Muscle of leg (tissue), 11 donors: ENCODE measurements around the gene ABCA4. TPM values are rescaled to one million over a fixed set of nuclear protein-coding genes. Genes with fewer than 3 reads are reported as not detected.

Experiments
- DNase-seq: peaks from one replicate; pipeline ENCODE4 v3.0.0; 2013
- H3K27ac ChIP-seq: one replicate; pipeline ENCODE4 v1.5.1; 2013; ENCODE audit warnings: mild to moderate bottlenecking, low read length, control low read depth
- H3K27me3 ChIP-seq: one replicate; pipeline ENCODE4 v1.6.1; 2013; ENCODE audit warnings: low read length; ENCODE audit not compliant: control insufficient read depth, insufficient read depth
- H3K36me3 ChIP-seq: one replicate; pipeline ENCODE4 v1.6.1; 2013; ENCODE audit warnings: low read length; ENCODE audit not compliant: control insufficient read depth, insufficient read depth
- H3K4me1 ChIP-seq: one replicate; pipeline ENCODE4 v1.6.1; 2013; ENCODE audit warnings: low read length; ENCODE audit not compliant: control insufficient read depth, insufficient read depth
- H3K4me3 ChIP-seq: one replicate; pipeline ENCODE4 v1.5.1; 2013; ENCODE audit warnings: low read length, control low read depth
- H3K9me3 ChIP-seq: replicated peaks from 2 replicates; pipeline ENCODE4 v1.6.1; 2013; ENCODE audit warnings: low read depth, low read length; ENCODE audit not compliant: control insufficient read depth
- WGBS: methylation state at CpG from one replicate; pipeline ENCODE4 v1.1.5; 2013; ENCODE audit warnings: missing lambda C conversion rate; ENCODE audit not compliant: insufficient coverage; 5-methylcytosine and 5-hydroxymethylcytosine counted together
- polyA plus RNA-seq, 8 donors: library from polyadenylated mRNA; unstranded; fragments of 120-200 nt; gene quantifications; one replicate each; pipeline versions ENCODE4 v1.2.1 to v1.2.3, GENCODE V29; 2013; ENCODE audit warnings: inconsistent platforms in 1 of 8, low replicate concordance in 1 of 8; ENCODE audit not compliant: insufficient read length in 8 of 8, insufficient read depth in 1 of 8
- total RNA-seq: library from RNA; stranded (reverse); fragments of 120-200 nt; gene quantifications from one replicate; pipeline ENCODE4 v1.2.4, GENCODE V29; 2013

ABCA4 gene
- total and polyA plus RNA-seq, 9 donors = 0.19 to 1.1 (median 0.49) TPM

DNA sequence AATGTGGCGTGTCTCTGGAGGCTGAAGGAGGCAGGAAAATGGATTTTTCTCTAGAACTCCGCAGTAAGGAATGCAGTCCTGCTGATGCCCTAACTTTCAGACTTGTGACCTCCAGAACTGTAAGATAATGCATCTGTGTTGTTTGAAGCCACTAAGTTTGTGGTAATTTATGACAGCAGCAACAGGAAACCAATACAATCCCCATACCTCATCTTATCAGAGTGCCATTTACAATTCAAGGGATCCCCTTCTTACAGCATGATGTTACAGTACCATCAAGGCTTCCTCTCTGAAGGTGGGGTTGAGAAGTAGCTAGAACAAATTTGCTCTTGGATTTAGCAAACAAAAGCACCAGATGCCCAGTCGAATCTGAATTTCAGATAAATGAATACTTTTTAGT, 21.6 kb downstream of the ABCA4 start:
- H3K4me1 ChIP-seq = peaks cover 41% of the 10 kb centered on the region
- no peaks in the 10 kb centered on the region for H3K36me3 ChIP-seq
- 90% methylated on average over 1 of the region's 3 CpGs for WGBS
- no peak overlapping the region for H3K4me3 ChIP-seq
- H3K27ac ChIP-seq = no peak overlapping the region
- peaks cover 4% of the 10 kb centered on the region for H3K27me3 ChIP-seq
- no peaks in the 10 kb centered on the region for H3K9me3 ChIP-seq
- no peak for DNase-seq

DNA sequence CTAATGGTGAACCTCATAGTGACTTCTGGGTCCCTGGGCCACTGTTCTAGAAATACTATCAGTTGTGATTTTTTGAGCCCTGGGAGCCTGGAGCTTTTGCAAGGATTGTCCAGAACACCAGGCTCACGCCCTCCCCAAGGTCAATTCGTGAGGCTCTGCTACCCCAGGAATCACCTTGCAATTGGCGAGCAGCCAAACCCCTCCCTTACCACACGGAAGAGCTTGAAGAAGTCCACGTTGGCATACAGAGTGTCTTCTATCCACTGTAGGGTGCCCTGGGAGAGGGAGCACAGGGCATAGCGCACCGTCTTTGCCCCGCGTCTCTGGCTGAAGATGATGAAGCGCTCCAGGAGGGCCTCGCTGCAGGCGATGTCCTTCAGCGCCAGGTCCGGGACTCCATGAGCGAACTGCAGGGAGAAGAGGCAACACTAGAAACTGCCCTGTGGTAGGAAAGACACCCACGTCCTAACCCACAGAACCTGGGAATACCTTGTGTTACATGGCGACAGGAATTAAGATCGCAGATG, 22.3 kb downstream of the ABCA4 start:
- no peaks in the 10 kb centered on the region for H3K36me3 ChIP-seq
- H3K27me3 ChIP-seq = peaks cover 2% of the 10 kb centered on the region
- no peaks in the 10 kb centered on the region for H3K9me3 ChIP-seq
- H3K27ac ChIP-seq = no peak overlapping the region
- no peak overlapping the region for H3K4me3 ChIP-seq
- peaks cover 47% of the 10 kb centered on the region for H3K4me1 ChIP-seq
- no peak for DNase-seq
- 90% methylated on average over 11 of the region's 18 CpGs for WGBS

GRCh38 chr1:94096797-94097549, 24.0 kb downstream of the ABCA4 start:
- 31% methylated on average over 8 of the region's 10 CpGs for WGBS
- Histone ChIP-seq H3K27me3 (no peaks in the 10 kb centered on the region), H3K4me3 (no peak overlapping the region), H3K36me3 (no peaks in the 10 kb centered on the region), H3K27ac (peak overlapping the region; percentile 98), H3K9me3 (no peaks in the 10 kb centered on the region), H3K4me1 (peaks cover 61% of the 10 kb centered on the region)
- DNase-seq = peak; percentile 90

DNA sequence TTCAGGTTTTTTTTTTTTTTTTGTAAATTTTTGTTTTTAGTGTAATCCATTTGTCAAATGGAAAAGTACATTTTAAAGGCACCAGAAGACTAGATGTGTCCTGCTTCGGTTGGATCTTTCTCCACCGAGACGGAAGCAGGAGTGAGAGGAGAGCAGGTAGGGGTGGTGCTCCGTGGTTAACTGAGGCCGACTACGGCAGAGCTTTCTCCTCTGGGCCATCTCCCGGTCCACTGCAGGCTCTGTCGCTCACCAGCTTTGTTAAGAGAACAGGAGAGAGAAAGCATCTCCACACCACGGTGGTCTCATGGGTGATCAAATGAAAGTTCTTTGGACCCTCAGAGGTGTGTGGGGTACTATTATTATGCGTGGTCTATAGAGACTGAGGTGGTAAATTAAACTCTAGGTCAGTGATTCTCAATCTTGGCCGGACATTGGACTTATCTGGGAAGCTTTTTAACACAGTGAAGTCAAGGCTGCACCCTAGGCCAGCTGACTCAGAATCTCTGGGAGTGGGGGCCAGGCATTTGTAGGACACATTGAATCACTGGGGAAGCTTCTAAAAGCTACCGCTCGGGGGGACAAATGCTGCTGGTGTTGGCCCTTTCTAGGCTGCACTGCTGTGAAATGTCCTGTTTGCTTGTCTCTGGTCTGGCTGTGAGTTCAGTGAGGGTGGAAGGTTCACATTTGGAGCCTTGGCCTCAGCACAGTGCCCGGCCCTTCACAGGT, 25.0 kb downstream of the ABCA4 start:
- no peaks in the 10 kb centered on the region for H3K27me3 ChIP-seq
- H3K4me1 ChIP-seq = peaks cover 60% of the 10 kb centered on the region
- peak overlapping the region; percentile 98 for H3K27ac ChIP-seq
- H3K9me3 ChIP-seq = no peaks in the 10 kb centered on the region
- no peak overlapping the region for H3K4me3 ChIP-seq
- DNase-seq = peak; percentile 75
- H3K36me3 ChIP-seq = no peaks in the 10 kb centered on the region
- WGBS = 38% methylated on average over 8 of the region's 14 CpGs

DNA sequence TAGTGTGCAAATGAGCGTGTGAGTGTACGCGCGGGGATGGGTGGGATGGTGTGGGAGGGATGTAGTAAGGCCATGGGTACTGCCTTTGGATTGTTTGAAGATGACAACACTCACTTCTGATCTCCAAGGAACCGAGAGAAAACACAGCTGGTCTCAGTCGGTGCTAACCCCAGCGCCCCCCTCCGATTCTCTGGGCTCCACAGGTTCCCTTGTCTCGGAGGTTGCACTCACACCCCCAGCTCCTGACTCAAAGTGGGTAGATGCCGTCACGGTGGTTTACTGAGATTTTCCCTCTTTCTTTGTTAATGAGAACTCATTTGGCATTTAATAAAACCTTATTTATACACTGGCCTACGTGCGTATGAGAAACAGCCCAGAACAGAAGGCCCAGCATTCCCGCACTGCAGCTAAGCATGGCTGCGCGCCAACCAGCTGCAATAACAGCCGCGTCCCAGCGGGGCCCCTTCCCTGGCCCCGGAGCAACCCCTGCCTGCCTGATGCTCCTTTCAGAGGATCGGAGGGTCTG, 25.8 kb downstream of the ABCA4 start:
- Histone ChIP-seq H3K9me3 (no peaks in the 10 kb centered on the region), H3K36me3 (no peaks in the 10 kb centered on the region), H3K27ac (peak overlapping the region; percentile 98), H3K27me3 (no peaks in the 10 kb centered on the region), H3K4me3 (peak overlapping the region; percentile 8), H3K4me1 (peaks cover 63% of the 10 kb centered on the region)
- peak; percentile 96 for DNase-seq
- 29% methylated on average over 14 of the region's 21 CpGs for WGBS

GRCh38 chr1:94094469-94095111, 26.4 kb downstream of the ABCA4 start:
- H3K9me3 ChIP-seq = no peaks in the 10 kb centered on the region
- peaks cover 63% of the 10 kb centered on the region for H3K4me1 ChIP-seq
- H3K27ac ChIP-seq = peak overlapping the region; percentile 98
- H3K36me3 ChIP-seq = no peaks in the 10 kb centered on the region
- 65% methylated on average over 2 of the region's 14 CpGs for whole genome bisulfite sequencing
- H3K27me3 ChIP-seq = no peaks in the 10 kb centered on the region
- DNase-seq = peak; percentile 86
- peak overlapping the region; percentile 8 for H3K4me3 ChIP-seq

- Histone ChIP-seq H3K4me1 (peaks cover 63% of the 10 kb centered on the region), H3K27ac (peak overlapping the region; percentile 98), H3K9me3 (no peaks in the 10 kb centered on the region), H3K4me3 (no peak overlapping the region), H3K27me3 (no peaks in the 10 kb centered on the region), H3K36me3 (no peaks in the 10 kb centered on the region)
- 73% methylated on average over 3 of the region's 6 CpGs for WGBS
- no peak for DNase-seq
Measured at GRCh38 chr1:94093996-94094395, 27.0 kb downstream of the ABCA4 start.

GRCh38 chr1:94093396-94093795, 27.6 kb downstream of the ABCA4 start:
- Histone ChIP-seq H3K4me3 (no peak overlapping the region), H3K27me3 (no peaks in the 10 kb centered on the region), H3K36me3 (no peaks in the 10 kb centered on the region), H3K27ac (peak overlapping the region; percentile 98), H3K9me3 (no peaks in the 10 kb centered on the region), H3K4me1 (peaks cover 59% of the 10 kb centered on the region)
- WGBS = 71% methylated on average over 3 of the region's 4 CpGs
- no peak for DNase-seq

DNA sequence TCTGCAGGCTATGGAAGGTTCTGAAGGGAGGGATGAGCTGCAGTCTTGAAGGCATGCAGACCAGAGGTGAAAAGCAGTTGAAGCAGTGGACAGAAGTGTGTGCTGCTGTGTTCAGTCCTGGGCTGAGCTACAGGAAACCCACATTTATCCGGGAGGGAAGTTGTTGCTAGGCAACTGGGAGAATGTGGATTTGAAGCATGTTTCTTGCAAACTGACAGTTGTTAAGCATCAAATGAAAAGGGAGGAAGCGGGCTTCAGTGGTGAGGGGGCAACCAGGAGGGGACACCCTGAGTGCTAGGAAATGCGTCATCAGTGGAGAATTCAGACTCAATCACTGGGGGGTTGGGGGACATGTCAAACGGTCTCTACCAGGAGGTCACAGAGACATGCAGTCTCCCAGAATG, 28.7 kb downstream of the ABCA4 start:
- H3K27ac ChIP-seq = peak overlapping the region; percentile 98
- H3K36me3 ChIP-seq = no peaks in the 10 kb centered on the region
- H3K4me1 ChIP-seq = peaks cover 55% of the 10 kb centered on the region
- DNase-seq = peak; percentile 88
- H3K9me3 ChIP-seq = no peaks in the 10 kb centered on the region
- H3K27me3 ChIP-seq = no peaks in the 10 kb centered on the region
- WGBS = 63% methylated on average over 4 of the region's 4 CpGs
- H3K4me3 ChIP-seq = no peak overlapping the region

GRCh38 chr1:94090761-94091160, 30.2 kb downstream of the ABCA4 start:
- no peak for DNase-seq
- Histone ChIP-seq H3K36me3 (no peaks in the 10 kb centered on the region), H3K4me3 (no peak overlapping the region), H3K4me1 (peaks cover 41% of the 10 kb centered on the region), H3K9me3 (no peaks in the 10 kb centered on the region), H3K27ac (peak overlapping the region; percentile 85), H3K27me3 (no peaks in the 10 kb centered on the region)
- 60% methylated on average over 3 of the region's 3 CpGs for WGBS
